Kidney (tissue), 14 donors: Measurements from ENCODE around the gene UBC. TPM values are rescaled to one million over a fixed set of nuclear protein-coding genes. Genes with fewer than 3 reads are reported as not detected.
"Not testable (repeated sequence)": the region's sequence is repeated elsewhere in the genome, so short reads cannot be mapped to it uniquely, and the experiment has no call there.

Experiments
- DNase-seq, 5 donors: peaks; one replicate each; pipeline ENCODE4 v3.0.0-alpha.2; 2013 to 2020
- FAIRE-seq: peaks from 2 replicates; lab custom pipeline; 2012; peaks lifted over from hg19 to GRCh38; lab: Jason Lieb, UNC
- H3K27ac ChIP-seq, 2 donors: one replicate each; pipeline ENCODE4 v1.7.0; 2013; ENCODE audit warnings: low read depth in 2 of 2, low read length in 2 of 2, inconsistent platforms in 1 of 2
- H3K27me3 ChIP-seq: one replicate; pipeline ENCODE4 v1.7.1; 2013; ENCODE audit warnings: low read length, inconsistent platforms; ENCODE audit not compliant: control insufficient read depth, insufficient read depth
- H3K36me3 ChIP-seq, 3 donors: one replicate each; pipeline versions ENCODE4 v1.7.0 to v1.7.1; 2013; ENCODE audit warnings: low read length in 3 of 3, control low read depth in 1 of 3, inconsistent platforms in 1 of 3; ENCODE audit not compliant: insufficient read depth in 3 of 3, control insufficient read depth in 2 of 3
- H3K4me1 ChIP-seq, 3 donors: one replicate each; pipeline versions ENCODE4 v1.7.0 to v1.7.1; 2013; ENCODE audit warnings: low read length in 3 of 3, inconsistent platforms in 1 of 3, low read depth in 1 of 3; ENCODE audit not compliant: control insufficient read depth in 2 of 3, insufficient read depth in 2 of 3
- H3K4me3 ChIP-seq, 3 donors: one replicate each; pipeline versions ENCODE4 v1.7.0 to v1.8.1; 2013; ENCODE audit warnings: low read length in 3 of 3, control low read depth in 1 of 3, inconsistent platforms in 1 of 3
- H3K9ac ChIP-seq, 3 donors: one replicate each; pipeline versions ENCODE4 v1.7.0 to v1.7.1; 2013; ENCODE audit warnings: low read length in 3 of 3, control low read depth in 1 of 3, inconsistent platforms in 1 of 3
- H3K9me3 ChIP-seq, 3 donors: one replicate each; pipeline versions ENCODE4 v1.7.0 to v1.7.1; 2013; ENCODE audit warnings: low read length in 3 of 3, control low read depth in 1 of 3, inconsistent platforms in 1 of 3; ENCODE audit not compliant: control insufficient read depth in 2 of 3, insufficient read depth in 1 of 3
- CTCF ChIP-seq: IDR thresholded peaks from 3 replicates; pipeline ENCODE4 v1.5.1; 2012; ENCODE audit warnings: mild to moderate bottlenecking, moderate library complexity, borderline replicate concordance; ENCODE audit not compliant: insufficient read depth; ENCODE audit errors: extremely low read depth
- intact Hi-C: fragments of 100-400 bp; cut with DNase I; formaldehyde crosslinking; loops from one replicate; pipeline ENCODE4 v1.11.1; 2022
- polyA plus RNA-seq: library from polyadenylated mRNA; stranded (reverse); fragments of 350-450 nt; fragmentation: Illumina TruSeq; extraction: RNeasy Lipid Tissue Mini Kit (QIAGEN cat#74804); gene quantifications from one replicate; pipeline ENCODE4 v1.2.3, GENCODE V29; 2014; ENCODE audit warnings: low read depth, low replicate concordance; ENCODE audit not compliant: insufficient read depth
- total RNA-seq: library from RNA; stranded (reverse); fragmentation: NEBNext Ultra II Directional; extraction: Animal tissue kit (Norgen Biotek cat#: 25700); gene quantifications from one replicate; pipeline ENCODE4 v1.2.1, GENCODE V29; 2021
- donor health status: control.
- donor health status: control.
- donor health status: control.
- donor health status: control.
- donor health status: control.
- donor health status: DM: yes; HTN: yes; CAD: no.
- donor health status: Normal renal cell carcinoma (clear cell type).

UBC gene
- total and polyA plus RNA-seq, 2 donors from 2014 or later, result 952 to 1,132 TPM

GRCh38 chr12:124888260-124888659 is 26.2 kb downstream of the UBC start:
- DNase-seq (no peak), FAIRE-seq (no peak)
- intact Hi-C loops, result no loop called here

GRCh38 chr12:124887766-124888165 is 26.7 kb downstream of the UBC start:
- H3K27me3 ChIP-seq, H3K4me1 ChIP-seq, FAIRE-seq, H3K4me3 ChIP-seq, H3K36me3 ChIP-seq, DNase-seq, H3K27ac ChIP-seq, H3K9ac ChIP-seq, H3K9me3 ChIP-seq, intact Hi-C loops: not testable (repeated sequence)

More at GRCh38 chr12:124888260-124888659, 26.2 kb downstream of the UBC start:
- Histone ChIP-seq H3K27me3 (no peaks in the 10 kb centered on the region), H3K27ac (no peak overlapping the region), H3K4me3 (no peak overlapping the region), H3K36me3 (no peaks in the 10 kb centered on the region), H3K9me3 (no peaks in the 10 kb centered on the region), H3K4me1 (peaks cover 0 to 5% (median 2%) of the 10 kb centered on the region in 3 donors), H3K9ac (no peak overlapping the region)
- no peak for TF ChIP-seq CTCF

- H3K27me3 ChIP-seq, result no peaks in the 10 kb centered on the region
- no peaks in the 10 kb centered on the region for H3K36me3 ChIP-seq
- DNase-seq (peak in 4 of 5 donors; percentile 56 to 75 (median 72)), FAIRE-seq (no peak)
- H3K4me1 ChIP-seq, result peaks cover 0 to 5% (median 2%) of the 10 kb centered on the region in 3 donors
- H3K9ac ChIP-seq, result no peak overlapping the region
- H3K4me3 ChIP-seq, result no peak overlapping the region
- no peaks in the 10 kb centered on the region for H3K9me3 ChIP-seq
- TF ChIP-seq CTCF, result no peak
- intact Hi-C loops, result no loop called here
- no peak overlapping the region for H3K27ac ChIP-seq
Measured at GRCh38 chr12:124884587-124885438, 29.6 kb downstream of the UBC start.

- no peaks in the 10 kb centered on the region for H3K36me3 ChIP-seq
- H3K27me3 ChIP-seq, result no peaks in the 10 kb centered on the region
- no peak for TF ChIP-seq CTCF
- H3K4me3 ChIP-seq, result no peak overlapping the region
- DNase-seq, result peak in 3 of 5 donors; percentile 60 to 78 (median 74)
- H3K9me3 ChIP-seq, result no peaks in the 10 kb centered on the region
- no peak overlapping the region for H3K27ac ChIP-seq
- peaks cover 0 to 5% (median 2%) of the 10 kb centered on the region in 3 donors for H3K4me1 ChIP-seq
- FAIRE-seq, result no peak
- intact Hi-C loops, result no loop called here
- no peak overlapping the region for H3K9ac ChIP-seq
Measured at GRCh38 chr12:124883263-124884130, 31.0 kb downstream of the UBC start.
